H9 (cell line): ENCODE measurements around the gene PIAS1. TPM values are rescaled to one million over a fixed set of nuclear protein-coding genes. Genes with fewer than 3 reads are reported as not detected.

Experiments
- DNase-seq: peaks from one replicate; pipeline ENCODE4 v3.0.0-alpha.2; 2017
- H2AFZ ChIP-seq: one replicate; pipeline ENCODE4 v1.6.1; 2013; ENCODE audit warnings: mild to moderate bottlenecking, low read length, control low read depth, moderate library complexity
- H2AK5ac ChIP-seq: 2 replicates; pipeline ENCODE4 v1.6.1; 2013; ENCODE audit warnings: low read length, control low read depth, mixed read lengths; ENCODE audit not compliant: insufficient read length
- H2BK120ac ChIP-seq: one replicate; pipeline ENCODE4 v1.6.1; 2013; ENCODE audit warnings: low read depth, mild to moderate bottlenecking, low read length, control low read depth, inconsistent platforms; ENCODE audit not compliant: poor library complexity, severe bottlenecking
- H2BK12ac ChIP-seq: 2 replicates; pipeline ENCODE4 v1.6.1; 2013; ENCODE audit warnings: low read length, control low read depth, mixed read lengths, low read depth; ENCODE audit not compliant: insufficient read length
- H2BK15ac ChIP-seq: 2 replicates; pipeline ENCODE4 v1.6.1; 2013; ENCODE audit warnings: low read depth, low read length, control low read depth
- H2BK20ac ChIP-seq: one replicate; pipeline ENCODE4 v1.6.1; 2013; ENCODE audit warnings: low read depth, mild to moderate bottlenecking, low read length, control low read depth, inconsistent platforms; ENCODE audit not compliant: poor library complexity, severe bottlenecking
- H2BK5ac ChIP-seq: 2 replicates; pipeline ENCODE4 v1.6.1; 2013; ENCODE audit warnings: low read length, control low read depth, mixed read lengths; ENCODE audit not compliant: insufficient read length
- H3K14ac ChIP-seq: 2 replicates; pipeline ENCODE4 v1.6.1; 2013; ENCODE audit warnings: low read length, control low read depth; ENCODE audit not compliant: insufficient read depth
- H3K18ac ChIP-seq: 2 replicates; pipeline ENCODE4 v1.6.1; 2013; ENCODE audit warnings: low read depth, mild to moderate bottlenecking, mixed read lengths, low read length, control low read depth; ENCODE audit not compliant: insufficient read length
- H3K23ac ChIP-seq: 2 replicates; pipeline ENCODE4 v1.6.1; 2013; ENCODE audit warnings: low read length, control low read depth, mixed read lengths, low read depth; ENCODE audit not compliant: insufficient read length
- H3K23me2 ChIP-seq: 2 replicates; pipeline ENCODE4 v1.6.1; 2013; ENCODE audit warnings: low read depth, mild to moderate bottlenecking, mixed read lengths, low read length, control low read depth; ENCODE audit not compliant: insufficient read length, poor library complexity, severe bottlenecking
- H3K27ac ChIP-seq: 2 replicates; pipeline ENCODE4 v1.5.1; 2013; ENCODE audit warnings: low read length, control low read depth, mixed read lengths, low read depth; ENCODE audit not compliant: insufficient read length
- H3K27me3 ChIP-seq: 2 replicates; pipeline ENCODE4 v1.6.1; 2013; ENCODE audit warnings: low read length, control low read depth, inconsistent platforms; ENCODE audit not compliant: insufficient read depth
- H3K4ac ChIP-seq: 2 replicates; pipeline ENCODE4 v1.6.1; 2013; ENCODE audit warnings: low read depth, mild to moderate bottlenecking, control low read depth, inconsistent platforms, low read length, moderate library complexity
- H3K4me1 ChIP-seq: 2 replicates; pipeline ENCODE4 v1.6.1; 2013; ENCODE audit warnings: low read length, control low read depth, inconsistent platforms; ENCODE audit not compliant: insufficient read depth
- H3K4me2 ChIP-seq: 2 replicates; pipeline ENCODE4 v1.6.1; 2013; ENCODE audit warnings: low read length, control low read depth, mixed read lengths; ENCODE audit not compliant: insufficient read length, insufficient read depth
- H3K56ac ChIP-seq: 2 replicates; pipeline ENCODE4 v1.6.1; 2013; ENCODE audit warnings: low read depth, mild to moderate bottlenecking, mixed read lengths, low read length, control low read depth; ENCODE audit not compliant: insufficient read length
- H3K79me1 ChIP-seq: 2 replicates; pipeline ENCODE4 v1.6.1; 2013; ENCODE audit warnings: low read depth, mild to moderate bottlenecking, moderate library complexity, low read length, control low read depth, inconsistent platforms; ENCODE audit not compliant: insufficient read depth, poor library complexity, severe bottlenecking
- H3K79me2 ChIP-seq: 2 replicates; pipeline ENCODE4 v1.6.1; 2013; ENCODE audit warnings: low read length, control low read depth, inconsistent platforms; ENCODE audit not compliant: insufficient read depth
- H3K9ac ChIP-seq: 2 replicates; pipeline ENCODE4 v1.6.1; 2013; ENCODE audit warnings: low read length, control low read depth, mixed read lengths; ENCODE audit not compliant: insufficient read length; ENCODE audit errors: extremely low read depth
- H3K9me3 ChIP-seq: one replicate; pipeline ENCODE4 v1.6.1; 2013; ENCODE audit warnings: low read depth, low read length, inconsistent platforms; ENCODE audit not compliant: control insufficient read depth
- H3T11ph ChIP-seq: one replicate; pipeline ENCODE4 v1.6.1; 2013; ENCODE audit warnings: mild to moderate bottlenecking, low read length, control low read depth, inconsistent platforms
- H4K20me1 ChIP-seq: one replicate; pipeline ENCODE4 v1.6.1; 2013; ENCODE audit not compliant: control insufficient read depth, insufficient read length, insufficient read depth
- H4K5ac ChIP-seq: 2 replicates; pipeline ENCODE4 v1.6.1; 2013; ENCODE audit warnings: low read depth, mild to moderate bottlenecking, mixed read lengths, low read length, control low read depth; ENCODE audit not compliant: insufficient read length
- H4K8ac ChIP-seq: replicated peaks from 2 replicates; pipeline ENCODE4 v1.6.1; 2013; ENCODE audit warnings: low read length, control low read depth, mixed read lengths, low read depth; ENCODE audit not compliant: insufficient read length
- H4K91ac ChIP-seq: 2 replicates; pipeline ENCODE4 v1.6.1; 2013; ENCODE audit warnings: low read depth, mild to moderate bottlenecking, moderate library complexity, mixed read lengths, low read length, control low read depth; ENCODE audit not compliant: insufficient read length
- H3K27ac Mint-ChIP-seq, 3 experiments: 2 replicates in 2 of 3; 3 replicates in 1 of 3; pipeline ENCODE4 v1.8.0; 2020 to 2021; ENCODE audit warnings: mixed read lengths in 3 of 3, mild to moderate bottlenecking in 1 of 3, moderate library complexity in 1 of 3
- H3K27me3 Mint-ChIP-seq: 2 replicates; pipeline ENCODE4 v1.8.0; 2021; ENCODE audit warnings: low read depth, mild to moderate bottlenecking, moderate library complexity, mixed read lengths
- H3K36me3 Mint-ChIP-seq, 3 experiments: 2 replicates in 2 of 3; 3 replicates in 1 of 3; pipeline ENCODE4 v1.8.0; 2020 to 2021; ENCODE audit warnings: low read depth in 3 of 3, mixed read lengths in 3 of 3; ENCODE audit not compliant: insufficient read depth in 1 of 3
- H3K4me1 Mint-ChIP-seq, 2 experiments: 2 replicates each; pipeline ENCODE4 v1.8.0; 2020; ENCODE audit warnings: mixed read lengths in 2 of 2
- H3K4me3 Mint-ChIP-seq, 2 experiments: 2 replicates in 1 of 2; 3 replicates in 1 of 2; pipeline ENCODE4 v1.8.0; 2020 to 2021; ENCODE audit warnings: mild to moderate bottlenecking in 2 of 2, mixed read lengths in 2 of 2, moderate library complexity in 1 of 2
- H3K9me3 Mint-ChIP-seq, 2 experiments: 2 replicates in 1 of 2; 3 replicates in 1 of 2; pipeline ENCODE4 v1.8.0; 2020; ENCODE audit warnings: mild to moderate bottlenecking in 2 of 2, mixed read lengths in 2 of 2, moderate library complexity in 1 of 2
- WGBS: extraction: QIAGEN DNeasy Blood & Tissue Kit; methylation state at CpG from one replicate; pipeline ENCODE4 v1.1.7; 2013; ENCODE audit warnings: missing lambda C conversion rate, low lambda C conversion rate, mixed read lengths; ENCODE audit not compliant: insufficient read length; ENCODE audit errors: extremely low coverage; 5-methylcytosine and 5-hydroxymethylcytosine counted together
- total RNA-seq: library from RNA; stranded (reverse); gene quantifications from 2 replicates; pipeline ENCODE4 v1.2.1, GENCODE V29; 2021
- TF ChIP-seq, protein P1 (sequence below): fragments of 200-600 bp; sonication (generic); conservative IDR thresholded peaks from 3 replicates; pipeline ENCODE4 v1.8.0; 2021; ENCODE audit warnings: antibody characterized with exemption, mild to moderate bottlenecking

PIAS1 gene
- total RNA-seq, 1 experiment from 2014 or later, result 31.1 TPM

DNA sequence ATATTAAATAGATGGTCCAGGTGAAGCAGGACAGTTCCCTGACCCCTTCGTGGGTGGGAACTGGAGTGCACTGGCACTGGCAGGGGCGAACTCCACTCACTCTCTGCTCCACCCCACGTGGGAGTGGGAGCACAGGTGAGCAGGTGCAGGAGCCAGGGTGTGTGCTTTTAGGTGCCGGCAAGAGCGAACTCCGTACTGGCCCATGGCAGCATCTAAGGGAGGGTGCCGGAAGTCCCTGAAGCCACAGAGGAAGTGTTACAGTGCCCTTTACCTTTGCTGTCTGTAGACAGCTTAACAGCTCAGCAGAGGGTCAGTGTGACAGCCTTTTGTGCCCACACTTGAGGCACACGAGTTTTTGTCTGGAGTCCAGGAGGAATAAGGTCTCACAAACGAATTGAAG is 26.7 kb upstream of the PIAS1 start:
- Histone ChIP-seq H2AK5ac (no peak overlapping the region), H4K5ac (no peak overlapping the region), H2BK120ac (no peak overlapping the region), H3K9ac (no peak overlapping the region), H3K18ac (no peak overlapping the region), H2BK5ac (no peak overlapping the region), H3K23ac (no peak overlapping the region), H2BK15ac (no peak overlapping the region), H3K14ac (no peak overlapping the region), H3K23me2 (no peaks in the 10 kb centered on the region), H3K4me1 (no peaks in the 10 kb centered on the region), H3K4ac (no peak overlapping the region), H3K79me1 (no peaks in the 10 kb centered on the region), H2BK12ac (no peak overlapping the region), H4K20me1 (no peaks in the 10 kb centered on the region), H4K91ac (no peak overlapping the region), H4K8ac (no peak overlapping the region), H3K79me2 (no peaks in the 10 kb centered on the region), H2BK20ac (no peak overlapping the region), H3K27me3 (no peaks in the 10 kb centered on the region), H3T11ph (no peak overlapping the region), H3K27ac (no peak overlapping the region), H3K9me3 (no peaks in the 10 kb centered on the region), H2AFZ (no peak overlapping the region), H3K4me2 (no peak overlapping the region), H3K56ac (no peak overlapping the region)
- Mint-ChIP-seq H3K9me3 (peaks cover 0 to 2% of the 10 kb centered on the region in 2 experiments; a peak in 3 of 5 replicates), H3K4me1 (no peaks in the 10 kb centered on the region; a peak in 1 of 4 replicates), H3K36me3 (no peaks in the 10 kb centered on the region), H3K27ac (no peak overlapping the region), H3K27me3 (peaks cover 4% of the 10 kb centered on the region), H3K4me3 (no peak overlapping the region)
- TF ChIP-seq, protein P1, sequence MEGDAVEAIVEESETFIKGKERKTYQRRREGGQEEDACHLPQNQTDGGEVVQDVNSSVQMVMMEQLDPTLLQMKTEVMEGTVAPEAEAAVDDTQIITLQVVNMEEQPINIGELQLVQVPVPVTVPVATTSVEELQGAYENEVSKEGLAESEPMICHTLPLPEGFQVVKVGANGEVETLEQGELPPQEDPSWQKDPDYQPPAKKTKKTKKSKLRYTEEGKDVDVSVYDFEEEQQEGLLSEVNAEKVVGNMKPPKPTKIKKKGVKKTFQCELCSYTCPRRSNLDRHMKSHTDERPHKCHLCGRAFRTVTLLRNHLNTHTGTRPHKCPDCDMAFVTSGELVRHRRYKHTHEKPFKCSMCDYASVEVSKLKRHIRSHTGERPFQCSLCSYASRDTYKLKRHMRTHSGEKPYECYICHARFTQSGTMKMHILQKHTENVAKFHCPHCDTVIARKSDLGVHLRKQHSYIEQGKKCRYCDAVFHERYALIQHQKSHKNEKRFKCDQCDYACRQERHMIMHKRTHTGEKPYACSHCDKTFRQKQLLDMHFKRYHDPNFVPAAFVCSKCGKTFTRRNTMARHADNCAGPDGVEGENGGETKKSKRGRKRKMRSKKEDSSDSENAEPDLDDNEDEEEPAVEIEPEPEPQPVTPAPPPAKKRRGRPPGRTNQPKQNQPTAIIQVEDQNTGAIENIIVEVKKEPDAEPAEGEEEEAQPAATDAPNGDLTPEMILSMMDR, result no peak
- whole genome bisulfite sequencing, result no CpG with 5 or more reads among the region's 9 CpGs
- DNase-seq, result no peak
